ENCODE data around the gene POMT1.

GRCh38 chr9:131473198-131473885, 29.4 kb upstream of the POMT1 start:
- no peak for TF ChIP-seq CTCF (IDR thresholded peaks at IDR 0.05)
- no peak for TF ChIP-seq POLR2A (IDR thresholded peaks at IDR 0.05)

All from testis (tissue), 2 donors.